K562 (cell line): Measurements from ENCODE around the gene HEXIM1.

Experiments
- CBX3 ChIP-seq, 2 experiments: IDR thresholded peaks; 1 replicate in 1 of 2; 2 replicates in 1 of 2; pipeline ENCODE4 v1.6.1; 2012; ENCODE audit warnings: inconsistent platforms in 2 of 2, low read length in 2 of 2, borderline replicate concordance in 1 of 2, control low read depth in 1 of 2
- EHMT2 ChIP-seq: fragments of 450-650 bp; IDR thresholded peaks from 2 replicates; pipeline ENCODE4 v1.6.1; 2018; ENCODE audit warnings: antibody characterized with exemption
- ETV1 ChIP-seq: fragments of 450-650 bp; conservative IDR thresholded peaks from 2 replicates; pipeline ENCODE4 v1.6.1; 2016; ENCODE audit warnings: missing genetic modification characterization, control low read depth, low read depth, missing compliant biosample characterization
- FOXM1 ChIP-seq, 2 experiments: fragments of 450-650 bp in 1 of 2; sonication (generic) in 1 of 2; formaldehyde crosslinking in 1 of 2; IDR thresholded peaks; 2 replicates each; pipeline versions ENCODE4 v1.6.1 to v1.9.0; 2017 to 2022; ENCODE audit warnings: low read depth in 2 of 2, mild to moderate bottlenecking in 2 of 2, missing genetic modification reagents in 1 of 2, moderate library complexity in 1 of 2
- GABPB1 ChIP-seq: sonication (generic); formaldehyde crosslinking; IDR thresholded peaks from 2 replicates; pipeline ENCODE4 v1.8.0; 2022; ENCODE audit warnings: mild to moderate bottlenecking, missing genetic modification reagents
- MXI1 ChIP-seq: IDR thresholded peaks from 2 replicates; pipeline ENCODE4 v1.6.1; 2011; ENCODE audit warnings: low read depth, mild to moderate bottlenecking, improper control_type of control experiment, low read length
- SIN3A ChIP-seq, 2 experiments: fragments of 150-350 bp in 1 of 2; IDR thresholded peaks; 2 replicates each; pipeline ENCODE4 v1.6.1; 2011 to 2016; ENCODE audit warnings: borderline replicate concordance in 2 of 2, low read depth in 2 of 2, low read length in 2 of 2, mild to moderate bottlenecking in 2 of 2, moderate library complexity in 2 of 2; ENCODE audit not compliant: control insufficient read depth in 1 of 2
- VEZF1 ChIP-seq: fragments of 200-800 bp; sonication (Bioruptor generic); IDR thresholded peaks from 2 replicates; pipeline ENCODE4 v1.6.1; 2017; ENCODE audit warnings: missing genetic modification characterization, missing compliant biosample characterization
- TF ChIP-seq, protein P1 (sequence below), 3 experiments: IDR thresholded peaks in 2 of 3; conservative IDR thresholded peaks in 1 of 3; 2 replicates each; pipeline ENCODE4 v1.5.1; 2011 to 2012; ENCODE audit warnings: low read length in 3 of 3, mild to moderate bottlenecking in 3 of 3, control low read depth in 2 of 3, improper control_type of control experiment in 1 of 3, inconsistent platforms in 1 of 3, low read depth in 1 of 3, mixed read lengths in 1 of 3, moderate library complexity in 1 of 3; ENCODE audit not compliant: insufficient read depth in 2 of 3

- no peak for TF ChIP-seq FOXM1 (IDR thresholded peaks at IDR 0.05; ENCODE audit: low read depth)
- no peak for TF ChIP-seq FOXM1 (CRISPR knock-in tag; IDR thresholded peaks at IDR 0.05; ENCODE audit: low read depth)
- TF ChIP-seq VEZF1, result no peak
- TF ChIP-seq EHMT2, result no peak
- no peak for TF ChIP-seq ETV1
- TF ChIP-seq, protein P1, sequence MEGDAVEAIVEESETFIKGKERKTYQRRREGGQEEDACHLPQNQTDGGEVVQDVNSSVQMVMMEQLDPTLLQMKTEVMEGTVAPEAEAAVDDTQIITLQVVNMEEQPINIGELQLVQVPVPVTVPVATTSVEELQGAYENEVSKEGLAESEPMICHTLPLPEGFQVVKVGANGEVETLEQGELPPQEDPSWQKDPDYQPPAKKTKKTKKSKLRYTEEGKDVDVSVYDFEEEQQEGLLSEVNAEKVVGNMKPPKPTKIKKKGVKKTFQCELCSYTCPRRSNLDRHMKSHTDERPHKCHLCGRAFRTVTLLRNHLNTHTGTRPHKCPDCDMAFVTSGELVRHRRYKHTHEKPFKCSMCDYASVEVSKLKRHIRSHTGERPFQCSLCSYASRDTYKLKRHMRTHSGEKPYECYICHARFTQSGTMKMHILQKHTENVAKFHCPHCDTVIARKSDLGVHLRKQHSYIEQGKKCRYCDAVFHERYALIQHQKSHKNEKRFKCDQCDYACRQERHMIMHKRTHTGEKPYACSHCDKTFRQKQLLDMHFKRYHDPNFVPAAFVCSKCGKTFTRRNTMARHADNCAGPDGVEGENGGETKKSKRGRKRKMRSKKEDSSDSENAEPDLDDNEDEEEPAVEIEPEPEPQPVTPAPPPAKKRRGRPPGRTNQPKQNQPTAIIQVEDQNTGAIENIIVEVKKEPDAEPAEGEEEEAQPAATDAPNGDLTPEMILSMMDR (IDR thresholded peaks at IDR 0.05 in 2 of 3, conservative IDR thresholded peaks at IDR 0.05 in 1 of 3; ENCODE audit: insufficient read depth in 2 of 3, low read depth in 1 of 3, low read length in 3 of 3), result no peak
- TF ChIP-seq CBX3 (IDR thresholded peaks at IDR 0.05; ENCODE audit: borderline replicate concordance in 1 of 2, low read length in 2 of 2), result no peak
- TF ChIP-seq SIN3A (IDR thresholded peaks at IDR 0.05; ENCODE audit: borderline replicate concordance in 2 of 2, control insufficient read depth in 1 of 2, low read depth in 2 of 2, low read length in 2 of 2), result no peak
- no peak for TF ChIP-seq MXI1
- no peak for TF ChIP-seq GABPB1 (CRISPR knock-in tag)
Measured at GRCh38 chr17:45106582-45106981, 41.7 kb upstream of the HEXIM1 start.
